Loucy (cell line): ENCODE results near the gene GCH1.

Experiments used
- CTCF ChIP-seq: fragments of 200-600 bp; sonication (generic); conservative IDR thresholded peaks from 2 replicates; pipeline ENCODE4 v1.5.1; 2014; ENCODE audit warnings: mild to moderate bottlenecking, antibody characterized with exemption, low read length
- EZH2phosphoT487 ChIP-seq: fragments of 200-600 bp; IDR thresholded peaks from 2 replicates; pipeline ENCODE4 v1.6.1; 2018; ENCODE audit warnings: antibody characterized with exemption, mild to moderate bottlenecking, moderate library complexity, borderline replicate concordance

DNA sequence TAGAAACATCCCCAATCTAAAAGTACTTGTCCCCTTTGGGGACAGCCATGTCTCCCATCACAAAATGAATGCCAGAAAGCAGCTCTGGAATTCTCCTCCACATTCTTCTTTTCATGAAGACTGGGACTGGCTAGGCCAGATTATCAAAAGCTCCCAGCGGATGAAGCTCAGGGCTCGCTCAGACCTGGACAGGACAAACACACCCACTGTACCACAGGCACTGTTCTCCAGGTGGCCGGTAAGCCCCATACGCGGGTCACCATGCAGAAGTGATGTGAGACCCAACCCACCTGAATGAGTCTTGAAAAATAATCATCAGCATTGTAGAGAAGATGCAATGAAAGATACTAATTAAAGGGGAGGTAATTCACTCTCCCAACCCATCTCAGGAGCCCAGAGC, 85.1 kb downstream of the GCH1 start:
- no peak for TF ChIP-seq CTCF
- TF ChIP-seq EZH2phosphoT487: no peak
